K562 (cell line): ENCODE measurements around the gene BHLHE40. TPM values are rescaled to one million over a fixed set of nuclear protein-coding genes. Genes with fewer than 3 reads are reported as not detected.
A peak's percentile ranks its signal among the peaks of the same experiment; 100 is the strongest.

Experiments used
- ARID1B ChIP-seq: fragments of 450-650 bp; IDR thresholded peaks from 2 replicates; pipeline ENCODE4 v1.6.1; 2016; ENCODE audit warnings: antibody characterized with exemption, mild to moderate bottlenecking, inconsistent platforms
- BMI1 ChIP-seq: fragments of 150-350 bp; IDR thresholded peaks from 2 replicates; pipeline ENCODE4 v1.6.1; 2014; ENCODE audit warnings: low read length
- EHMT2 ChIP-seq: fragments of 450-650 bp; IDR thresholded peaks from 2 replicates; pipeline ENCODE4 v1.6.1; 2018; ENCODE audit warnings: antibody characterized with exemption
- ELK3 ChIP-seq: fragments of 450-650 bp; formaldehyde crosslinking; IDR thresholded peaks from 2 replicates; pipeline ENCODE4 v1.4.0; 2020; ENCODE audit warnings: mild to moderate bottlenecking
- ESRRB ChIP-seq: fragments of 250-450 bp; sonication (Bioruptor Pico); IDR thresholded peaks from 2 replicates; pipeline ENCODE4 v1.5.0; 2020; ENCODE audit warnings: mild to moderate bottlenecking, moderate library complexity, borderline replicate concordance
- ETS2 ChIP-seq: IDR thresholded peaks from 2 replicates; pipeline ENCODE4 v1.6.1; 2016; ENCODE audit warnings: borderline replicate concordance, missing genetic modification characterization, mild to moderate bottlenecking, moderate library complexity, missing compliant biosample characterization; ENCODE audit not compliant: poor library complexity, severe bottlenecking
- FOXA1 ChIP-seq: fragments of 450-650 bp; IDR thresholded peaks from 2 replicates; pipeline ENCODE4 v1.6.1; 2016; ENCODE audit warnings: mild to moderate bottlenecking, borderline replicate concordance
- KDM4B ChIP-seq, 2 experiments: fragments of 450-650 bp in 1 of 2; sonication (generic) in 1 of 2; IDR thresholded peaks; 2 replicates each; pipeline ENCODE4 v1.6.1; 2016 to 2017; ENCODE audit warnings: borderline replicate concordance in 2 of 2, antibody characterized with exemption in 1 of 2, low read depth in 1 of 2, mild to moderate bottlenecking in 1 of 2
- PTRF ChIP-seq: fragments of 450-650 bp; IDR thresholded peaks from 2 replicates; pipeline ENCODE4 v1.6.1; 2016; ENCODE audit warnings: mild to moderate bottlenecking, missing genetic modification characterization, missing compliant biosample characterization
- RBM15 ChIP-seq: fragments of 200-400 bp; formaldehyde crosslinking; IDR thresholded peaks from 2 replicates; pipeline ENCODE4 v1.6.1; 2018; ENCODE audit warnings: mild to moderate bottlenecking, low read length, moderate library complexity; ENCODE audit not compliant: insufficient read depth
- RREB1 ChIP-seq: fragments of 250-450 bp; sonication (Bioruptor Pico); IDR thresholded peaks from 2 replicates; pipeline ENCODE4 v1.4.0; 2020
- XRCC4 ChIP-seq: IDR thresholded peaks from one replicate; pipeline ENCODE4 v1.6.1; 2011; ENCODE audit not compliant: insufficient read depth, insufficient read length; ENCODE audit errors: extremely low read depth
- ZBTB49 ChIP-seq: sonication (generic); formaldehyde crosslinking; IDR thresholded peaks from 2 replicates; pipeline ENCODE4 v1.8.0; 2022; ENCODE audit warnings: missing genetic modification reagents, mild to moderate bottlenecking, borderline replicate concordance
- ZFP91 ChIP-seq: sonication (generic); formaldehyde crosslinking; IDR thresholded peaks from 2 replicates; pipeline ENCODE4 v1.8.0; 2022; ENCODE audit warnings: mild to moderate bottlenecking, missing genetic modification reagents
- polyA plus RNA-seq, 8 experiments: library from polyadenylated mRNA; depleted of rRNA in 4 of 8; stranded (reverse) in 5 of 8; unstranded in 3 of 8; fragments of >200 nt; fragmentation: Nextera tagmentation in 2 of 8; fragmentation: Illumina TruSeq in 1 of 8; extraction: Ambion mirVana in 2 of 8; extraction: Trizol in 1 of 8; gene quantifications; 2 replicates each; pipeline versions ENCODE4 v1.2.1 to v1.2.3, GENCODE V29; 2011 to 2014; ENCODE audit warnings: inconsistent platforms in 1 of 8, missing spikeins in 1 of 8
- total RNA-seq, 7 experiments: library from RNA; depleted of rRNA in 6 of 7; stranded (reverse); fragments of >200 nt in 6 of 7; fragmentation: Illumina TruSeq in 2 of 7; extraction: Trizol in 2 of 7; gene quantifications; 2 replicates each; pipeline versions ENCODE4 v1.2.1 to v1.2.3, GENCODE V29; 2011 to 2021; ENCODE audit warnings: low replicate concordance in 1 of 7

Gene BHLHE40
- total and polyA plus RNA-seq, 9 of the 15 experiments (the other 6 are each of a cell fraction or from before 2014, with no cell fraction given) = 12.0 to 83.9 (median 31.4) TPM

GRCh38 chr3:4980229-4981203 is 1.3 kb downstream of the BHLHE40 start (continued):
- peak; percentile 65; the same call in 1 of the 2 replicates for TF ChIP-seq ZFP91
- TF ChIP-seq ARID1B = no peak
- no peak for TF ChIP-seq XRCC4
- TF ChIP-seq FOXA1 = no peak
- no peak for TF ChIP-seq PTRF (tag)
- peak; percentile 81 for TF ChIP-seq RREB1 (CRISPR knock-in tag)
- no peak for TF ChIP-seq ESRRB
- TF ChIP-seq EHMT2 = peak; percentile 68; the same call in 1 of the 2 replicates
- no peak for TF ChIP-seq ETS2 (tag)
- TF ChIP-seq ZBTB49 (CRISPR knock-in tag) = peak; percentile 50; the same call in 1 of the 2 replicates
- TF ChIP-seq ELK3 = no peak
- TF ChIP-seq BMI1 = 0 out of 2 replicates have a peak, but pooled peaks have one; percentile 38
- no peak for TF ChIP-seq RBM15
- peak in 1 of 2 experiments; percentile 84; a peak in 1 of 4 replicates for TF ChIP-seq KDM4B (IDR thresholded peaks at IDR 0.05; ENCODE audit: borderline replicate concordance in 2 of 2, low read depth in 1 of 2)
